WTC11 (cell line): Measurements from ENCODE around the gene TSGA10. TPM values are rescaled to one million over a fixed set of nuclear protein-coding genes. Genes with fewer than 3 reads are reported as not detected.

Experiments used
- ATAC-seq: fragments of 200-7000 bp; cut with Tn5 transposase; 2 replicates; pipeline ENCODE4 v1.10.0; 2021; ENCODE audit warnings: mild to moderate bottlenecking, moderate library complexity
- CTCF ChIA-PET: fragments of 300-600 bp; sonication (Branson Sonifier 250); formaldehyde crosslinking; loops from one replicate; lab custom pipeline; 2021; ENCODE audit warnings: antibody characterized with exemption; lab: Charles Lee
- POLR2A ChIA-PET: fragments of 350-600 bp; sonication (Branson Sonifier 250); formaldehyde crosslinking; loops from one replicate; lab custom pipeline; 2021; ENCODE audit warnings: antibody characterized with exemption; lab: Charles Lee
- DNase-seq: peaks from one replicate; pipeline ENCODE4 v3.0.0; 2021; ENCODE audit warnings: low spot score
- H3K27ac Mint-ChIP-seq: 2 replicates; pipeline ENCODE4 v1.8.0; 2021; ENCODE audit warnings: mixed read lengths
- H3K27me3 Mint-ChIP-seq: 2 replicates; pipeline ENCODE4 v1.8.0; 2021; ENCODE audit warnings: low read depth, mild to moderate bottlenecking, moderate library complexity, mixed read lengths
- H3K36me3 Mint-ChIP-seq: 2 replicates; pipeline ENCODE4 v1.8.0; 2021; ENCODE audit warnings: mixed read lengths
- H3K4me1 Mint-ChIP-seq: 2 replicates; pipeline ENCODE4 v1.8.0; 2022; ENCODE audit warnings: mixed read lengths
- H3K4me3 Mint-ChIP-seq: 2 replicates; pipeline ENCODE4 v1.8.0; 2021; ENCODE audit warnings: mild to moderate bottlenecking, moderate library complexity, mixed read lengths
- H3K9me3 Mint-ChIP-seq: 2 replicates; pipeline ENCODE4 v1.8.0; 2021; ENCODE audit warnings: mixed read lengths
- AFF4 ChIP-seq: sonication (generic); formaldehyde crosslinking; IDR thresholded peaks from 2 replicates; pipeline ENCODE4 v1.8.1; 2023; ENCODE audit warnings: mild to moderate bottlenecking, missing genetic modification reagents, borderline replicate concordance
- ATF6 ChIP-seq: sonication (generic); formaldehyde crosslinking; IDR thresholded peaks from 2 replicates; pipeline ENCODE4 v1.8.1; 2023; ENCODE audit warnings: mild to moderate bottlenecking, missing genetic modification reagents
- E2F5 ChIP-seq: sonication (generic); formaldehyde crosslinking; IDR thresholded peaks from 2 replicates; pipeline ENCODE4 v1.8.1; 2022; ENCODE audit warnings: mild to moderate bottlenecking, moderate library complexity, missing genetic modification reagents
- ELF4 ChIP-seq: sonication (generic); formaldehyde crosslinking; IDR thresholded peaks from 2 replicates; pipeline ENCODE4 v1.8.1; 2022; ENCODE audit warnings: low read depth, mild to moderate bottlenecking, moderate library complexity, missing genetic modification reagents
- EMX1 ChIP-seq: fragments of 250-450 bp; sonication (Bioruptor Pico); IDR thresholded peaks from 2 replicates; pipeline ENCODE4 v1.8.0; 2021; ENCODE audit warnings: mild to moderate bottlenecking
- FOXJ3 ChIP-seq: sonication (generic); formaldehyde crosslinking; IDR thresholded peaks from 2 replicates; pipeline ENCODE4 v1.9.0; 2021; ENCODE audit warnings: missing genetic modification reagents, mild to moderate bottlenecking, borderline replicate concordance
- FOXP1 ChIP-seq: sonication (generic); formaldehyde crosslinking; IDR thresholded peaks from 2 replicates; pipeline ENCODE4 v1.8.0; 2022; ENCODE audit warnings: missing genetic modification reagents, mild to moderate bottlenecking, moderate library complexity, borderline replicate concordance
- HMGA2 ChIP-seq: fragments of 250-450 bp; sonication (Bioruptor Pico); IDR thresholded peaks from 2 replicates; pipeline ENCODE4 v1.4.0; 2021; ENCODE audit warnings: mild to moderate bottlenecking, moderate library complexity
- JAZF1 ChIP-seq: fragments of 250-450 bp; sonication (Bioruptor Pico); IDR thresholded peaks from 2 replicates; pipeline ENCODE4 v1.9.0; 2021; ENCODE audit warnings: moderate library complexity, mild to moderate bottlenecking, inconsistent platforms
- MXD4 ChIP-seq: fragments of 250-450 bp; sonication (Bioruptor Pico); IDR thresholded peaks from 2 replicates; pipeline ENCODE4 v1.8.0; 2021; ENCODE audit warnings: mild to moderate bottlenecking, moderate library complexity, borderline replicate concordance
- NFATC4 ChIP-seq: fragments of 250-450 bp; sonication (Bioruptor Pico); IDR thresholded peaks from 2 replicates; pipeline ENCODE4 v1.9.0; 2021; ENCODE audit warnings: mild to moderate bottlenecking
- NFE2L1 ChIP-seq: sonication (generic); formaldehyde crosslinking; IDR thresholded peaks from 2 replicates; pipeline ENCODE4 v1.8.1; 2023; ENCODE audit warnings: missing genetic modification reagents
- NR1H2 ChIP-seq: sonication (generic); formaldehyde crosslinking; IDR thresholded peaks from 2 replicates; pipeline ENCODE4 v1.9.0; 2021; ENCODE audit warnings: mild to moderate bottlenecking, moderate library complexity, missing genetic modification reagents
- NR2C2 ChIP-seq: sonication (generic); formaldehyde crosslinking; IDR thresholded peaks from 2 replicates; pipeline ENCODE4 v1.8.0; 2022; ENCODE audit warnings: mild to moderate bottlenecking, missing genetic modification reagents
- RORB ChIP-seq: fragments of 250-450 bp; sonication (Bioruptor Pico); IDR thresholded peaks from 2 replicates; pipeline ENCODE4 v1.9.0; 2021; ENCODE audit warnings: mild to moderate bottlenecking
- TEAD4 ChIP-seq: sonication (generic); formaldehyde crosslinking; IDR thresholded peaks from 2 replicates; pipeline ENCODE4 v1.8.0; 2022; ENCODE audit warnings: mild to moderate bottlenecking, missing genetic modification reagents
- TP53 ChIP-seq: sonication (generic); formaldehyde crosslinking; IDR thresholded peaks from 2 replicates; pipeline ENCODE4 v1.8.1; 2023; ENCODE audit warnings: mild to moderate bottlenecking, missing genetic modification reagents
- ZNF232 ChIP-seq: sonication (generic); formaldehyde crosslinking; IDR thresholded peaks from 2 replicates; pipeline ENCODE4 v1.8.0; 2022; ENCODE audit warnings: mild to moderate bottlenecking, missing genetic modification reagents
- ZNF396 ChIP-seq: fragments of 250-450 bp; sonication (Bioruptor Pico); IDR thresholded peaks from 2 replicates; pipeline ENCODE4 v1.8.0; 2021; ENCODE audit warnings: mild to moderate bottlenecking, moderate library complexity, borderline replicate concordance
- ZSCAN18 ChIP-seq: fragments of 250-450 bp; sonication (Bioruptor Pico); IDR thresholded peaks from 2 replicates; pipeline ENCODE4 v2.1.2; 2022; ENCODE audit warnings: mild to moderate bottlenecking, moderate library complexity
- total RNA-seq: library from RNA; stranded (reverse); gene quantifications from 3 replicates; pipeline ENCODE4 v1.2.3, GENCODE V29; 2021
- TF ChIP-seq, protein P1 (sequence below): fragments of 250-450 bp; sonication (Bioruptor Pico); IDR thresholded peaks from 2 replicates; pipeline ENCODE4 v1.9.0; 2021; ENCODE audit warnings: mild to moderate bottlenecking
- TF ChIP-seq, protein P2 (sequence below): sonication (generic); formaldehyde crosslinking; IDR thresholded peaks from 2 replicates; pipeline ENCODE4 v1.8.1; 2023; ENCODE audit warnings: mild to moderate bottlenecking, moderate library complexity, missing genetic modification reagents

The TSGA10 gene
- total RNA-seq, 1 experiment from 2014 or later = 9.1 TPM

GRCh38 chr2:99140056-99140859 lies 14.5 kb downstream of the TSGA10 start:
- ATAC-seq = no peak
- ChIA-PET POLR2A (interaction anchor here (0.9 to 2.3 kb wide), 3 partner anchors 14 to 197 kb away, joined by 5 to 18 read pairs (median 9); partner anchors contain the start of genes EIF5B, LIPT1, MITD1 and MRPL30), CTCF (interaction anchor here (0.8 to 2.2 kb wide), 7 partner anchors 15 to 506 kb away, joined by 3 to 9 read pairs (median 4); partner anchors contain the start of genes LIPT1 and TSGA10)
- Mint-ChIP-seq H3K27ac (peak overlapping the region; percentile 79), H3K4me1 (peaks cover 16% of the 10 kb centered on the region), H3K27me3 (peaks cover 14% of the 10 kb centered on the region), H3K36me3 (peaks cover 36% of the 10 kb centered on the region), H3K4me3 (peak overlapping the region; percentile 93), H3K9me3 (peaks cover 28% of the 10 kb centered on the region)
- DNase-seq = no peak
- TF ChIP-seq JAZF1 (CRISPR knock-in tag) = no peak
- TF ChIP-seq EMX1 (CRISPR knock-in tag) = no peak
- no peak for TF ChIP-seq ZNF232 (CRISPR knock-in tag)
- no peak for TF ChIP-seq MXD4 (CRISPR knock-in tag)
- TF ChIP-seq NR2C2 (CRISPR knock-in tag) = no peak
- TF ChIP-seq, protein P1, sequence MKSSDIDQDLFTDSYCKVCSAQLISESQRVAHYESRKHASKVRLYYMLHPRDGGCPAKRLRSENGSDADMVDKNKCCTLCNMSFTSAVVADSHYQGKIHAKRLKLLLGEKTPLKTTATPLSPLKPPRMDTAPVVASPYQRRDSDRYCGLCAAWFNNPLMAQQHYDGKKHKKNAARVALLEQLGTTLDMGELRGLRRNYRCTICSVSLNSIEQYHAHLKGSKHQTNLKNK (CRISPR knock-in tag) = no peak
- TF ChIP-seq RORB = no peak
- TF ChIP-seq ATF6 (CRISPR knock-in tag) = no peak
- TF ChIP-seq NFATC4 = no peak
- TF ChIP-seq FOXP1 = no peak; the same call in 1 of the 2 replicates
- no peak for TF ChIP-seq FOXJ3 (CRISPR knock-in tag)
- TF ChIP-seq NFE2L1 (CRISPR knock-in tag) = no peak
- TF ChIP-seq AFF4 (CRISPR knock-in tag) = no peak

DNA sequence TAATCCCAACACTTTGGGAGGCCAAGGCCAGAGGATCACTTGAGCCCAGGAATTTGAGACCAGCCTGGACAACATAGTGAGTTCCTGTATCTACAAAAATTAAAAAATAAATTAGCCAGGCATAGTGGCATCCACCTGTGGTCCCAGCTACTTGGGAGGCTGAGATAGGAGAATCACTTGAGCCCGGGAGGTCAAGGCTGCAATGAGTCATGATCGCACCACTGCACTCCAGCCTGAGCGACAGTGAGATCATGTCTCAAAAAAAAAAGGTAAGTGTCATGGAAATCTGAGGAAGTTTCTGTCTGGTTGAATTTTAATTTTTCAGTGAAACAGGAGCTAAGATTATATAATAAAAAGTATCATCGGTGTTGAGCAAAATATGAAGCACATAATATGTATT lies 15.7 kb downstream of the TSGA10 start:
- H3K4me1 Mint-ChIP-seq = peaks cover 16% of the 10 kb centered on the region
- H3K27ac Mint-ChIP-seq = no peak overlapping the region
- H3K27me3 Mint-ChIP-seq = peaks cover 25% of the 10 kb centered on the region
- ATAC-seq = no peak
- CTCF ChIA-PET = no interaction called here
- no peak for DNase-seq
- peaks cover 39% of the 10 kb centered on the region for H3K9me3 Mint-ChIP-seq
- peaks cover 43% of the 10 kb centered on the region for H3K36me3 Mint-ChIP-seq
- no peak overlapping the region for H3K4me3 Mint-ChIP-seq
- POLR2A ChIA-PET = no interaction called here
- TF ChIP-seq ATF6 (CRISPR knock-in tag) = no peak
- TF ChIP-seq ZSCAN18 (CRISPR knock-in tag) = no peak
- TF ChIP-seq NR1H2 = no peak
- TF ChIP-seq ZNF396 = no peak
- no peak for TF ChIP-seq TP53 (CRISPR knock-in tag)
- no peak for TF ChIP-seq HMGA2
- no peak for TF ChIP-seq ELF4 (CRISPR knock-in tag)
- no peak for TF ChIP-seq NFATC4
- TF ChIP-seq TEAD4 (CRISPR knock-in tag) = no peak
- no peak for TF ChIP-seq E2F5
- TF ChIP-seq, protein P2, sequence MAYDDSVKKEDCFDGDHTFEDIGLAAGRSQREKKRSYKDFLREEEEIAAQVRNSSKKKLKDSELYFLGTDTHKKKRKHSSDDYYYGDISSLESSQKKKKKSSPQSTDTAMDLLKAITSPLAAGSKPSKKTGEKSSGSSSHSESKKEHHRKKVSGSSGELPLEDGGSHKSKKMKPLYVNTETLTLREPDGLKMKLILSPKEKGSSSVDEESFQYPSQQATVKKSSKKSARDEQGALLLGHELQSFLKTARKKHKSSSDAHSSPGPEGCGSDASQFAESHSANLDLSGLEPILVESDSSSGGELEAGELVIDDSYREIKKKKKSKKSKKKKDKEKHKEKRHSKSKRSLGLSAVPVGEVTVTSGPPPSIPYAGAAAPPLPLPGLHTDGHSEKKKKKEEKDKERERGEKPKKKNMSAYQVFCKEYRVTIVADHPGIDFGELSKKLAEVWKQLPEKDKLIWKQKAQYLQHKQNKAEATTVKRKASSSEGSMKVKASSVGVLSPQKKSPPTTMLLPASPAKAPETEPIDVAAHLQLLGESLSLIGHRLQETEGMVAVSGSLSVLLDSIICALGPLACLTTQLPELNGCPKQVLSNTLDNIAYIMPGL (CRISPR knock-in tag) = no peak
